ENCODE results near the gene CTNNA2.

CTNNA2 gene

DNA sequence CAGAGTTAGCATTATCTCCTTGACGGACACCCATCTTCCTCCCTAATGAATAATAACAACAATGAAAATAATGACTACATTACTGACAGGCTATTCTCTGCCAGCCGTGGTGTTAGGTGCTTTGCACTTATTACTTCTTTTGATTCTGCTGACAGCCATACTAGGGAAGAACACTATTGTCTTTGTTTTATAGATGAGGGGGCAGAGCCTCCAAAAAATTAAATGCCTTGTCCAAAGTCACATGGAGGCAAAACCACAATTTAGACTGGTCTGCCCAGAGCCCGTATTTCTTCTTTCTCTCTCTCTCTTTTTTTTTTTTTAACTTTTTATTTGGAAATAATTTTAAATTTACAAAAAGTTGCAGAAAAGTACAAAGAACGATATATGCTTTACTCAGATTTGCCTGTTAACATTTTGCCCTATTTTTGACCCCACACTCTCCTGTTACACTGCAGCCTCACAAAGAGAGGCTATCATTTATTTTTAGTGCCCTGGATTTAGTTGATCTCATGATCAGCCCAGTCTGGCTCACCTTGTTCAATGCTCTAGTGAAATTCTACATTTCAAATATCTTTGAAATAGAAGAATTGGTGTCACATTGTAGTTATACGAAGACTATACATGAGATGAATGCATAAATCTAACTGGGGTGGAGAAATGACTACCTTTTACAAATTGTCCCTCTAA lies 422.3 kb downstream of the CTNNA2 start:
- DNase-seq (ENCODE audit: low read depth in 3 of 3), result no peak

DNA sequence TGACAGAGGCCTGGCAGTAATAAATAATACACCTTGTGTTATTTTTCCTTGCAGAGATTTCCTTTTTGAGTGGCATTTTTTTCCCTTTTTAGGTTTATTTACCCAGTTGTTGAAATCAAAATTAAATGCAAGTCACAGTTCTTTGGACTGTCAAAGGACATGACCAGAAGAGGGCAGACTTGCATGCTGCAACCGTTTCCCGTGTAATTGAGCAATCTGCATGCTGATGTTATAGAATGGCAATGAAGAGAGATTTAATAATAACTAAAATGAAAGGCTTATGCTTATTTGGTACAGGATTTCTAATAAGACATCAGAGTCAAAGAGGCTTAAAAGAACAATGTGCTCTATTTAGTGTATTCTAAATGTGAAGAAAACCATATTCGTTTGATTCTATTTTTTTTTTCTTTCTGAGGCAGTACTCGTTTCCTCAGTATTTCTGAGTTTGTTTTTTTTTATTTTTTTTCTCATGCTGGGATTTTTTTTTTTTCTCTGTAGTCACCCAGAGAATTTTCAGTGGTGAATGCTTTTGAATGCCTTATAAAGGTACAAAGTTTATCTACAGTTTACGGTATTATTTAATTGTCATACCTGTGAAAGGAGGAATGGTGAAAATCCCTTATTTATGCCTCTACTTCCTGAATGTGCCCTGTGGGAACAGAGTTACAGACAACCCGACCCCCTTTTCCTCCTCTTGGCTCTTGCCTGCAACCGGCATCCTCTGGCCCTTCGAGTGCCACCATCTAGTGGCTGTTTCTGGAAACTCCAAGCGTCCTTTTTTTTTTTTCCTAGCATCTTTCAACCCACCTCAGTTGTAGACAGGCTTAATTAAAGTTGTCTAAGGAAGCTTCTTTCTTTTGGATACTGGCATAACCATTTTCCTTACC lies 423.2 kb downstream of the CTNNA2 start:
- DNase-seq (ENCODE audit: low read depth in 3 of 3), result peak in 1 of 3 experiments; percentile 0

DNA sequence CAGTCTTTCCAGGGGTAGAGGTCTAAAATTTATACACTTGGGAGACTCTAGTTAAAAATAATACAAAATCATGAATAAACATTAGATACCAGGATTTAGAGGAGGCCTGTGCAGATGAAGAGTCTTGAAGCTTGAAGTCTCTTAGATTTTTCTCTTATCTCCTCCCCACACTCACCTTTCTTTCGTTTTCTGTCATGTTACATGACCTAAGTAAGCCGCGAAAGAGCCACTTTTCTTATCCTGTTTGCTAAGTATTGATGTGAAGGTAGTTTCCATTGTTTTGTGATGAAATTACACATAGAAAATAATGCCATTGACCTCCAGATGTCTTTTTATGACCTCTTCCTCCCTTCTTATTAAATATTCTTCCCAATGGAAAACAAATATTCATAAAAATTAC lies 423.9 kb downstream of the CTNNA2 start:
- DNase-seq (ENCODE audit: low read depth in 3 of 3), result no peak

DNA sequence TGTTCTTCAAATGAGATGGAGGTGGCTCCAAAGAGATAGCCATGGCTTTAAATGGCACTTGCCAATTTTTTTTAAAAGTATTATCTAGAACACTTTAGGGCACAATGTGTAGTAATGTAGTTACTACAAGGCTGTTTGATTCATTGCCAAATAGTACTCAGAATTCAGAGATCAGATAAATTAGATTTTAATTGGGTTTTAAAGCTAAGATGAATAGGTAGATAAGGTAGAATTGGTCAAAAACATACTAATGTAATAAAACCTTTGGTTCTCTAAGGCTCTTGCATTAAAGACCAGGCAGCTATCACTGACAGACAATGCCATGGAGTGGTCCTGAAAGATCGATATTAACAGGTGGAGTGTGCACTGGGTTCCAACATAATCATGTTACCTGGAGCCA lies 425.8 kb downstream of the CTNNA2 start:
- no peak for DNase-seq (ENCODE audit: low read depth in 3 of 3)

DNA sequence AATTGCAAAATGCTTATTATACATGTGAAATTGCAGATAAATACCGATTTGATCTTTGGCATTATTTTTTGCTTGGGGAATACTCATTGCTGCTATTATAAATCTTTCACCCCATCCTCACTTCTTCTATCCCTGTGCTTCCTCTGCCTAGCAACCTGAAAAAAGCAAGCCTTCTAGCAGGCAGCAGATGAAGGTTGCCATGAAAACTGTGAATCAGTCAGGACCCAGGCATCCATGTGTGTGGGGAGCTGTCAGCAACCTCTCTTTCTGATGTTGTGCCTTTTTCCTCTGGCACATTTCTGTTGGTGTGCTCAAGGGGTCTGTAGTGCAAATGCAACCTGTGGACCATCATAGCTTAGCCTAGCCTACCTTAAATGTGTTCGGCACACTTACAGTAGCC lies 427.5 kb downstream of the CTNNA2 start:
- no peak for DNase-seq (ENCODE audit: low read depth in 3 of 3)

DNA sequence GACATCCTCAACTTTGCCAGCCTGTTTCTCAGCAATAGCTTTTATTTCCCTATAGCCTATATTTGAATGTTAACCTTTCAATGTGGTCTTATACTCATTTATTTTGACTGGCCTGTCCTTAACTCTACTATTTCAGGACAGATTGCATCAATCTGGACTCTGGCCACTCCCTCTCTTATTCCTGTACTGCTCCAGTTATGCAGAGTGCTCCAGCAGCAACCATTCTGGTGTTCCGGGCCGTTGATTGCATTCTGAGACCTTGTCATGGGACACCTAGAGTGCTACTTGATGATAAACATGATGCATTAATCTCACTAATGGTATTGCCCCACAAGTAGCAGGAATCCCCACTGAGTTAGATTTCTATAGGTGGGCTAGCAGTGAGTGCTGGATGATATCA lies 428.3 kb downstream of the CTNNA2 start:
- DNase-seq (ENCODE audit: low read depth in 3 of 3), result no peak

DNA sequence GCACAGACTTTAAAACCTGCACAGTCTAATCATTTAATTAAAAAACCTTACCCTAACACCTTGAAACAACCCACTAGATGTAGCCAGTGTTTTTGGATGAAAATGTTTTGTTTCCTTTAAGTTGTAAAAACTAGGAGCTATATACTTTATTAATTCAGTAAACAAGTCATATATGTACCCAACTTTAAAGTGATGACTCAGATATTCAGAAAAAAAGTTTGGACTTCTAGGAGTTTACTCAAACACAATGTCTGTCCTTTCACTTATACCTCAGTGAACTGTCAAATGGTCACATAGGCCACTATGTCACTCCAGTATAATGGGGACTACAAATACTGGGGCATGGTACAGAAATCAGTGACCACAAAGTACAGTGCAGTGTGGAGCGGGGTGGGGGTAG lies 431.4 kb downstream of the CTNNA2 start:
- no peak for DNase-seq (ENCODE audit: low read depth in 3 of 3)

DNA sequence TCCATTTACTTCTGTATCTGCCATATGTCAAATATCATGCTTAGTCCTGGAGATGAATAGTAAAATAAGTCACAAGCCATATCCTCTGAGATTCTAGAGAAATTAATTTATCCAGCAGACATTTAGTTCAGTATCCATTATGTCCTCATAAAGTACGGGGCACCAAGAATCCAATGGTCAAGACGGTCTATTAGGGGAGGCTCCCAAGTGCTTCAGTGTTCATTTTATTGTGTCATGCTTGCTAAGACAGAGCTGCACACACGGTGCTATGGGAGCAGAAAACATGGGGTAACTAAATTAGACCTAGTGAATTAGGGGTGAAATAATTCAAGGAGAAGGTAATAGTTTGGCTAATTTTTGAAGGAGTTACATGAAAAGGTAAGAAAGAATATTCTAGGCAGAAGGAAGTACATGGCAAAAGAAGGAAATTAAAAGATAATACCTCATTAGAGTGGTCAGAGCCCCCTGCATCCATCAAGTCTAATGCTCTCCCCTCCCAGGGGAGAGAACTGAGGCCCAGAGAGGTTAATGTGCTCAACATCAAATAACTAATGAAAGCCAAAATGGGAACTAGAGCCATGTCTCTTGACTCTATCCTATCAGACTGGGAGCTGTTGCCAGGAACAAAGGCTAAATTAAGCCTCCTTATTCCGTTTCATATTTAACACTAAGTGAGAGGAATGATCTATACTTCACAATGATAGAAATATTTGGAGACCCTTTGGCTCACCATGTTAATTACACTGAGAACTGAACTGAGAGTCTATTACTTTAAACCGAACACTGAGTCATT lies 433.0 kb downstream of the CTNNA2 start:
- no peak for DNase-seq (ENCODE audit: low read depth in 3 of 3)

DNA sequence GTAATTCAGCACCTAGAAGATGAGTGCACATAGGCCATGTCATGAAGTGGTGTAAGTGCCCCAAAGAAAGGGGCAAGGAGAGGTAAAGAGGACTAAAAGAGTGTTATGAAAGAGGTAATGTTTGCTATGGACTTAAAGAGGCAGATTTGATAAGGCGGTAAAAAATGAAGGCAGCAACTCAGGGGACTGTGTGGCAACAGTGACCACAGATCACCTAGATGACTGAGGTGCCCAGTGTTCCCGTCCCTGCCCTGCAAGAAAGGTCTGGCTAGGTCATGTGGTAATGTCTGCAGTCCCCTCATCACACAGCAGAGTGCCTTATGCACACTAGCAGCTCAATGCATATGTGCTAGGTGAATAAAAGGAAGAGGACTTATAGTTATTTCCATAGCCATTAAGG lies 434.9 kb downstream of the CTNNA2 start:
- no peak for DNase-seq (ENCODE audit: low read depth in 3 of 3)

DNA sequence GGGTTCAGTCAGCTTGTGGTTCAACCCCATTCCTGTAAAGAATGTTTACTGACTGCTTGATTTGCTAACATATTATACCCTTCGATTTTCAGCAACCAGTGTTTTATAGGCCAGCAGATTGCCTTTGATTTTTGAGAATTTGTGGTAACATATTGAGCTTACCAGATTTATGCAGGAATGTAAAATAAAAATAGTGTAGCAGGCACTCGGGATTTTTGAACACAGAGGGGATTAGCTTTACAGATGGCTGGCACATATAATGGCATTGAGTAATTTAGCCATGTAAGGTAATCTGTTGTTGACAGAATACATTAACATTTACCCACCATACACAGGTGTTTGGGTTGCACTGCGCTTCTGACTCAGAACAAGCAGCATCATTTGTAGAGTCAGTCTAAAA lies 437.7 kb downstream of the CTNNA2 start:
- DNase-seq (ENCODE audit: low read depth in 3 of 3), result no peak

DNA sequence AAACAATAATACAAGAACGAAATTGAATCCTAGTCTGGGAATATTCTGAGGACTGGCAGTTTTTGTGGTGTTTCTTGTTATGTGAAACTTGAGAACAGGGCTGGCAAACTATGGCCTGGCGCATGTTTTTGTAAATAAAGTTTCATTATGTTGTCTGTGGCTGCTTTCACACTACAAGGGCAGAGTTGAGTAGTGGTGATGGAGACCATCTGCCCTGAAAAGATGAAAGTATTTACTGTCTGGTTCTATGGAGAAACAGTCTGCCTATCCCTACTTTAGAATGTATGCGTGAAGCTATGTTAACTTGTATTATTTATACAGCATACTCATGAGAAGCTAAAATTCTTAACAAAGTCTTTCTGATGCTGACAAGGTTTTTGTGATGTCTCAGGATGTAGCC lies 439.8 kb downstream of the CTNNA2 start:
- no peak for DNase-seq (ENCODE audit: low read depth in 3 of 3)

DNA sequence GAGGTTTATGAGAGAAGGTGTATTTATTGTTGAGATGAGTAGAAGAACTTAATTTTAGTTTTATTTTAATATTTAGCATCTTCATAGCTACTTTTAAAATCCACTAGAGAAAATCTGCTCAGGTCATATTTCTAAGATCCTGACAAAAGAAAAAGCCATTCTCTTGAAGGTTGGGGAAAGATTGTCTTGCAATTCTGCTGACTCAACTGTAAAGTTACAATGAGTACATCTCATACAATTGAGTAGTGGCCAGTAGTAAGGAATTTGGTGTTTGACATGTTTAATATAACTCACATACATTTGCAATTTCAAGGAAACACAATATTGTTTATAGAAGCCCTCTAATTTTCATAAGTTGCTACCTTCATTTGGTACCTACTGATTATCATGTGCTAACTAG lies 447.2 kb downstream of the CTNNA2 start:
- no peak for DNase-seq (ENCODE audit: low read depth in 3 of 3)

DNA sequence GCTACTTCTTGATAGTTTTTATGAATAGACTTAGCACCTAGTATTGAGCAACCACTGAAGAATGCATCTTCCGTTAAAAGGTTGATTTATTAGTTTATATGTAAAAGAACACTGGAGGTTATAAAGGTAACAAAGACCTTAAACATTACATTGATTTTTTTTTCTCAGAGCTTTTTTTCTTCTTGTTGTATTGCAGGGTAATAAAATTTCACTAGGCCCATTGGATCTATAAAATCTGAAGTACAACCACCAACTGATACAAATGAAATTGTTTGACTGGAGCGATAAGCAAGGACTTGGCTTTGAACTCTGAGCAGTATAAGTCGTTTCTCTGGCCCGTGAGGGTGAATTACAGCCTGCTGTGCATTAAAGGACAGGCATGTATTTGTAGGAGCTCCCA lies 447.7 kb downstream of the CTNNA2 start:
- no peak for DNase-seq (ENCODE audit: low read depth in 3 of 3)

DNA sequence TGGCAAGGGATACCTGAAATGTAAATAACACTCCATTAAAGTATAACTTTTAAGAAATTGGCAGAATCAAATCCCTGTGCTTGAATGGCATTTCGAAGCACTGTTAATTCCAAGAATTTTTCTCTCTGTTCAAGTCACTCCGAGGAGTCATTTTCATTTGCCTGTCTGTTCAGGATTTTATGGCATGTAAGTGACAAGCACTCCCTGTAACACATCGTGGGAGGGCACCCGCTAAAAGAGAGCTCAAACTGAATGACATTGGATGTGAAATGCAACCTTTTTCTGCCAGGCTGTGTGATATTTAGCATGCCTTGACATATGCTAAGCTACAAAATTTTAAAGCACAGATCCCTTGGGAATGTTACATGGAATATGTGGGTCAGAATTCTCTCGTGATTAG lies 452.1 kb downstream of the CTNNA2 start:
- no peak for DNase-seq (ENCODE audit: low read depth in 3 of 3)

DNA sequence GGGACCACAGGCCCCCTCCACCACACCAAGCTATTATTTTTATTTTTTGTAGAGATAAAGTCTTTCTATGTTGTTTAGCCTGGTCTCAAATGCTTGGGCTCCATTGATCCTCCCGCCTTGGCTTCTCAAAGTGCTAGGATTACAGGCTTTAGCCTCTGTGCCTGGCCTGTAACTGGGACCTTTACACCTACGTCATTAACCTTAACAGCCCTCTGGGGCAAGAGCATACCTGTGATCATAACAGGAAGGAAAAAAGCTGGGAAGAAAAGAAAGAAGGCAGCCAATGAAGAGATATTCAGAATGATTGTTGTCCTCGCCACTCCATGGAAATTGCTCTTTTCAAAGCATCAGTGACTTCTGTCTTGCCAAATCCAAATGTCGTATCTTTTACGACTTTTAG lies 453.5 kb downstream of the CTNNA2 start:
- no peak for DNase-seq (ENCODE audit: low read depth in 3 of 3)

DNA sequence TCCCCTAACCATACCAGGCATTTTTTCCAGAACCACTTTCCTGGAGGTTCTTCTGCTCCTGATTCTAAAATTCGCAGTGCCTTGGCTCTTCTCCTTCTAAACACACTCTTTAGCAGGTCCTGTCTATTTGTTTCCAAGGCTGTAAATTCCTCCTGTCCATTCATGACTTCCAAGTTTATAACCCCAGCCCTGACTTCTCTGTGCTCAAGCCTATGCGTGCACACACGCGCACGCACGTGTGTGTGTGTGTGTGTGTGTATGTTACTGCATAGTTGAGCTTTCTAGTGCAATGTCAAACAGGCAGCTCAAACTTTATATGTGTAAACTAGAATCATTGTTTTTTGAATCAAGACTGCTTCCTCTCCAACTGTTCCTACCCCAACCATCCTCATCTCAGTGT lies 454.0 kb downstream of the CTNNA2 start:
- DNase-seq (ENCODE audit: low read depth in 3 of 3), result no peak

DNA sequence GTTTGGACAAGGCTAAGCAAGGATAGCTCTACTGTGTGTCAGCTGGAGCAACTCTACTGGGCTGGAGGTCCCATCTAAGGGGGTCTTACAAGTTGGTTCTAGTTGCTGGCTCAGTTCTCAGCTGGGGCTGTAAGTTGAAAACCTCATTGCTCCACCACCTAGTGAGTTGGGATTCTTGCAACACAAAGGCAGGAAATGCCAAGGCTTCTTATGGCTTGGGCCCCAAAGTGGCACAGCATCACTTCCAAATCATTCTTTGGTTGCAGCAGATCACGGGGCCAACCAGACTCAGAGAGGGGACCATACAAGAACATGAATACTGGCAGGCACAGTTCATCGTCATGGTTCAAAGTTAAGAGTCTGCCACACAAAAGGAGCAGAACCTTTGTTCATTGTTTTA lies 459.0 kb downstream of the CTNNA2 start:
- no peak for DNase-seq (ENCODE audit: low read depth in 3 of 3)

DNA sequence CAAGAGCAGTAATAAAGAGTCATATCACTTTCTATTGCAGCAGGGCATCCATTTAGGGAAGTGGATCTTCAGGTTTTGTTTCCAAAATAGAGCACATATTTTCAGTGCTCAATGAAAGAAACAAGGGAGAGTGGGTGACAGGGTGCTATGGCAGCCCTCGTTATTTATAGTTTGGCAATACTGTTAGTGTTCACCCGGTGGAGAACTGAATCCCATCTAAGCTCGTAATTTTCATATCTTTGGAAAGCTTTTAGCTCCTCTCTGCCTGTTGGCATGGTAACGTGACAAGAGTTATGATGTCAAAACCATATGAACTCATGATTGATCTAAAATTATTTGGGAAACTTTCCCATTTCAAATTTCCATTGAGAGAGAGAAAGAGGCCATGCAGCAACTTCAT lies 459.8 kb downstream of the CTNNA2 start:
- no peak for DNase-seq (ENCODE audit: low read depth in 3 of 3)

DNA sequence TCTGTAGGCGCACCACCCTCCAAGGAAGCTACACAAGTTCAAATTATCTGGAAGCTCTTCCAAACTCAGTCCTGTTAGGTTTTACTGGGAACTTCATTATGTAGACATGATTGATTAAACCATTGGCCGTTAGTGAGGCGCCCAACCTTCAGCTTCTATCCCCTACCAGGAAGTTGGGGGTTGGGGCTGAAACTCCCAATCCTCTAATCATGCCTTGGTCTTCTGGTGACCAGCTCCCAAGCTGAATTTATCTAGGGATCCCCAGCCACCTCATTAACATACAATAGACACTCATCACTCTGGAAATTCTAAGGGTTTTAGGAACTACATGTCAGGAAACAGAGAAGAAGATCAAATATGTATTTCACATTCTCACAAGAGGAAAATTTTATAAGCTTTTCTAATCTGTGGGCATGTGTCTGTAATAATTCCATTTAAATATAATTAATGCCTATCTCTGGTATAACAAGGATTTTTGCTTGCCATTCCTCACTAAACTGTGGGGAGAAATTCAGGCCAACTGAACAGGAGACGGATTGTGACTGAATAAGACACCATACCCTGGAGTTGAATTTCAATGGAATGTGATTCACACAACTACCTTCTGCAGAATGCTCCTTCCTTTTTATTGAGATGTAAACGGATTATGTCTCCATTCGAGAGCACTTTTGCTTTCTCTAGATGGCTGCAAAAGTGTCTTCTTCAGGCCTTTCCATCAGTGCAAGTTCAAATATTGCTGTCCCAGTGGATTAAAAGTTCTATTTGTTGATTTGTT lies 463.1 kb downstream of the CTNNA2 start:
- no peak for DNase-seq (ENCODE audit: low read depth in 3 of 3)

DNA sequence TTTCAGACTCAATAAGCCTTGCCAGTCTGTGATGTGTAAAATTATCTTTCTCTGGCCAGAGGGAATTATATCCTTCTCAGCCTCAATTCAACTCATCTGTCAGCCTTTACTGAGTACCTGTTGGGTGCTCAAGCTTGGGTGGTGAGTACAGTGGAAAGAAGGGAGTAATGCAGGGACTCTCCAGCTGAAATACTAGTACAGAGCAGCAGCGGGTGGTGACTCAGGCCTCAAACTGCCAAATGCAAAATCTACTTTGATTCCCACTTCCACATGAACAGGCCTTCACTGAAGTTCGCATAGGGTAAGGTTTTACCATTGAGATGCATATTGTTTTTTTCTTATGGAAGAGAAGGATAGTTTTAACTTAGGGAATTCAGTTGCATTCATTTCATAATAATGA lies 464.9 kb downstream of the CTNNA2 start:
- no peak for DNase-seq (ENCODE audit: low read depth in 3 of 3)

DNA sequence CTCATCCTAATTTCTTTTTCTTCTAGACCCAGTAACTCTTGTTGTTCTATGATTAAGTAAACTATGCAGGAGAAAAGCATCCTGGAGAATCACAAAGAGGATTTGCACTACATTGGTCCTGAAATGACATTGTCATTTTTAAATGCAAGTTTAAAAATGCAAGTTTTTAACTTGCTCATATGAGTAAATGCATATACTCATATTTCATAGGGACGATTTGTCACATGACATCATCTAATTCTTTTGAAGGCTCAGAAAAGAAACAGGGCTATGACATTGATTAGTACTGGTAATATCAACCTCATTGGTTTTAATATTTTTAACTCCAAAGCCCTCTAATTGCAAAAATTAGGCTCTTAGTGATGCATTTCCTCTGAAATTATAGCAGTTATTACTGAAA lies 467.3 kb downstream of the CTNNA2 start:
- no peak for DNase-seq (ENCODE audit: low read depth in 3 of 3)

DNA sequence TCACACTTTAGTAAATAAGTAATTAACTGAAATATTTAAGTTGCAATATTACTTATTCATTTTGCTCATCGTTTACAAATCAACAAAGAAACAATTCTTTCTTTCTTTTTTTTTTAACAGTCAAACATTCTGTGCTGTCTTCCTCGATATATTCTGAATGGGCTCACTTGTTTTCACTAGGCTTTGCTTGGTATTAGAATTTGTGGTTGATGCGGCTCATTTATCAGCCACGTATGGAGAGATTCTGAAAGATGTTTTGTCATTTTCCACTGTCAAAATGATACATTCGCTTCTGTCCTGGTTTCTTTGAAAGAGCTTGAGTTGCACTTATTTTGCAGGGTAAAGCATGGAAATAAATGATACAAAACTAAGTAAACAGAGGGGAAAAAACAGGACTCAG lies 468.0 kb downstream of the CTNNA2 start:
- no peak for DNase-seq (ENCODE audit: low read depth in 3 of 3)
